SK-N-SH (cell line): ENCODE results near the gene TBC1D1. TPM values are rescaled to one million over a fixed set of nuclear protein-coding genes. Genes with fewer than 3 reads are reported as not detected.

Source experiments
- CTCF ChIA-PET: fragments of 300-600, 350-600 bp; formaldehyde crosslinking; extraction: SDS; loops from one replicate; lab custom pipeline; 2021; lab: Yijun Ruan, JAX
- POLR2A ChIA-PET: fragments of 350-600 bp; sonication (Branson Sonifier 250); formaldehyde crosslinking; extraction: SDS; loops from one replicate; lab custom pipeline; 2020; ENCODE audit warnings: antibody characterized with exemption, inconsistent platforms; lab: Yijun Ruan, JAX
- DNase-seq: peaks from one replicate; pipeline ENCODE4 v3.0.0; 2012
- H2AFZ ChIP-seq: fragments of 200-600 bp; sonication (generic); 2 replicates; pipeline ENCODE4 v1.8.1; 2016; ENCODE audit warnings: antibody characterized with exemption, mild to moderate bottlenecking, low read depth
- H3F3A ChIP-seq: fragments of 200-600 bp; sonication (generic); replicated peaks from 2 replicates; pipeline ENCODE3; 2016; ENCODE audit warnings: antibody characterized with exemption, mild to moderate bottlenecking; ENCODE audit not compliant: insufficient read depth
- H3K27ac ChIP-seq, 2 experiments: fragments of 200-500 bp in 1 of 2; fragments of 200-600 bp in 1 of 2; sonication (Bioruptor generic) in 1 of 2; sonication (generic), shearing (Covaris generic) in 1 of 2; 2 replicates each; pipeline versions ENCODE4 v1.5.1 to v1.6.1; 2014 to 2016; ENCODE audit warnings: low read depth in 2 of 2, inconsistent platforms in 1 of 2, low read length in 1 of 2, mild to moderate bottlenecking in 1 of 2, mixed read lengths in 1 of 2
- H3K27me3 ChIP-seq: fragments of 200-600 bp; sonication (generic), shearing (Covaris generic); 2 replicates; pipeline ENCODE4 v1.6.1; 2016; ENCODE audit warnings: mixed run types; ENCODE audit not compliant: insufficient read depth
- H3K36me3 ChIP-seq, 2 experiments: fragments of 200-500 bp in 1 of 2; fragments of 200-600 bp in 1 of 2; sonication (Bioruptor generic) in 1 of 2; sonication (generic) in 1 of 2; replicated peaks in 1 of 2; 2 replicates each; pipeline versions ENCODE3 to v1.5.1; 2014 to 2016; ENCODE audit warnings: low read length in 1 of 2, mild to moderate bottlenecking in 1 of 2; ENCODE audit not compliant: insufficient read depth in 2 of 2, control insufficient read depth in 1 of 2
- H3K4me1 ChIP-seq, 2 experiments: fragments of 200-500 bp in 1 of 2; fragments of 200-600 bp in 1 of 2; sonication (Bioruptor generic) in 1 of 2; sonication (generic), shearing (Covaris generic) in 1 of 2; 2 replicates each; pipeline versions ENCODE4 v1.5.1 to v1.6.1; 2014 to 2016; ENCODE audit warnings: low read depth in 1 of 2, low read length in 1 of 2, mixed run types in 1 of 2; ENCODE audit not compliant: insufficient read depth in 2 of 2, control insufficient read depth in 1 of 2
- H3K4me2 ChIP-seq: fragments of 200-600 bp; sonication (generic), shearing (Covaris generic); 2 replicates; pipeline ENCODE4 v1.6.1; 2017; ENCODE audit warnings: mixed run types
- H3K4me3 ChIP-seq, 2 experiments: fragments of 200-500 bp in 1 of 2; fragments of 200-600 bp in 1 of 2; sonication (Bioruptor generic) in 1 of 2; sonication (generic), shearing (Covaris generic) in 1 of 2; 2 replicates each; pipeline versions ENCODE4 v1.5.1 to v1.8.1; 2014 to 2016; ENCODE audit warnings: low read depth in 2 of 2, inconsistent platforms in 1 of 2, low read length in 1 of 2, mild to moderate bottlenecking in 1 of 2, mixed read lengths in 1 of 2, moderate library complexity in 1 of 2
- H3K79me2 ChIP-seq: fragments of 200-600 bp; sonication (generic); 2 replicates; pipeline ENCODE4 v1.8.1; 2017; ENCODE audit warnings: mild to moderate bottlenecking; ENCODE audit not compliant: insufficient read depth
- H3K9ac ChIP-seq: fragments of 200-600 bp; sonication (generic); 2 replicates; pipeline ENCODE4 v1.6.1; 2017; ENCODE audit warnings: mixed run types
- H3K9me2 ChIP-seq: fragments of 200-600 bp; sonication (generic); 2 replicates; pipeline ENCODE4 v1.6.1; 2017; ENCODE audit warnings: mixed run types
- H3K9me3 ChIP-seq: fragments of 200-600 bp; sonication (generic); 2 replicates; pipeline ENCODE4 v1.6.1; 2017; ENCODE audit warnings: mixed run types, mild to moderate bottlenecking, moderate library complexity
- H4K20me1 ChIP-seq: fragments of 200-600 bp; sonication (generic); 2 replicates; pipeline ENCODE4 v1.6.1; 2017; ENCODE audit warnings: mild to moderate bottlenecking, mixed run types; ENCODE audit not compliant: insufficient read depth
- EZH2phosphoT487 ChIP-seq: fragments of 200-600 bp; sonication (generic); IDR thresholded peaks from 2 replicates; pipeline ENCODE4 v1.6.1; 2017; ENCODE audit warnings: low read depth, mixed run types, mild to moderate bottlenecking, antibody characterized with exemption, moderate library complexity, borderline replicate concordance
- FOXM1 ChIP-seq: IDR thresholded peaks from 2 replicates; pipeline ENCODE4 v1.4.0; 2012; ENCODE audit warnings: low read depth, mild to moderate bottlenecking
- GABPA ChIP-seq: IDR thresholded peaks from 2 replicates; pipeline ENCODE4 v1.4.0; 2012; ENCODE audit warnings: low read depth, mild to moderate bottlenecking
- GATA2 ChIP-seq: sonication (generic); formaldehyde crosslinking; IDR thresholded peaks from 2 replicates; pipeline ENCODE4 v1.5.0; 2020; ENCODE audit warnings: mild to moderate bottlenecking, missing genetic modification reagents
- JUND ChIP-seq: IDR thresholded peaks from 2 replicates; pipeline ENCODE4 v1.4.0; 2012
- NFIC ChIP-seq: IDR thresholded peaks from 2 replicates; pipeline ENCODE4 v1.4.0; 2012; ENCODE audit warnings: borderline replicate concordance
- NRF1 ChIP-seq: IDR thresholded peaks from 2 replicates; pipeline ENCODE4 v1.6.1; 2012; ENCODE audit warnings: low read depth, mild to moderate bottlenecking, low read length
- POLR2AphosphoS5 ChIP-seq: IDR thresholded peaks from 2 replicates; pipeline ENCODE4 v1.6.1; 2012; ENCODE audit warnings: low read depth, low read length
- RCOR1 ChIP-seq: fragments of 150-350 bp; IDR thresholded peaks from 2 replicates; pipeline ENCODE4 v1.6.1; 2017; ENCODE audit warnings: antibody characterized with exemption, low read length
- RXRA ChIP-seq: IDR thresholded peaks from 2 replicates; pipeline ENCODE4 v1.4.0; 2012; ENCODE audit warnings: low read depth, mild to moderate bottlenecking, borderline replicate concordance
- TAF1 ChIP-seq: IDR thresholded peaks from 2 replicates; pipeline ENCODE4 v1.6.1; 2012; ENCODE audit warnings: low read depth, mild to moderate bottlenecking, low read length, moderate library complexity, borderline replicate concordance
- TEAD4 ChIP-seq: IDR thresholded peaks from 2 replicates; pipeline ENCODE4 v1.4.0; 2012; ENCODE audit warnings: mild to moderate bottlenecking, borderline replicate concordance; ENCODE audit not compliant: insufficient read depth
- YY1 ChIP-seq: IDR thresholded peaks from 2 replicates; pipeline ENCODE4 v1.4.0; 2012; ENCODE audit warnings: low read depth, mild to moderate bottlenecking
- WGBS: methylation state at CpG from one replicate; pipeline ENCODE4 v1.1.6; 2017; ENCODE audit warnings: low lambda C conversion rate; 5-methylcytosine and 5-hydroxymethylcytosine counted together
- polyA plus RNA-seq, 3 experiments: library from polyadenylated mRNA; depleted of rRNA; stranded (reverse); fragments of >200 nt; gene quantifications; 2 replicates each; pipeline ENCODE4 v1.2.3, GENCODE V29; 2012
- TF ChIP-seq, protein P1 (sequence below): fragments of 150-350 bp; IDR thresholded peaks from 2 replicates; pipeline ENCODE4 v1.6.1; 2016; ENCODE audit warnings: mild to moderate bottlenecking, low read depth, low read length
- TF ChIP-seq, protein P2 (sequence below): fragments of 200-600 bp; sonication (generic); IDR thresholded peaks from 2 replicates; pipeline ENCODE4 v1.6.1; 2017; ENCODE audit warnings: antibody characterized with exemption, mild to moderate bottlenecking, moderate library complexity
- TF ChIP-seq, protein P3 (sequence below): IDR thresholded peaks from 2 replicates; pipeline ENCODE4 v1.4.0; 2012; ENCODE audit warnings: low read depth, borderline replicate concordance
- TF ChIP-seq, protein P4 (sequence below): IDR thresholded peaks from 2 replicates; pipeline ENCODE4; 2012

Gene TBC1D1
- polyA plus RNA-seq, 1 of the 3 experiments (the other 2 are of a cell fraction), result 29.8 TPM

DNA sequence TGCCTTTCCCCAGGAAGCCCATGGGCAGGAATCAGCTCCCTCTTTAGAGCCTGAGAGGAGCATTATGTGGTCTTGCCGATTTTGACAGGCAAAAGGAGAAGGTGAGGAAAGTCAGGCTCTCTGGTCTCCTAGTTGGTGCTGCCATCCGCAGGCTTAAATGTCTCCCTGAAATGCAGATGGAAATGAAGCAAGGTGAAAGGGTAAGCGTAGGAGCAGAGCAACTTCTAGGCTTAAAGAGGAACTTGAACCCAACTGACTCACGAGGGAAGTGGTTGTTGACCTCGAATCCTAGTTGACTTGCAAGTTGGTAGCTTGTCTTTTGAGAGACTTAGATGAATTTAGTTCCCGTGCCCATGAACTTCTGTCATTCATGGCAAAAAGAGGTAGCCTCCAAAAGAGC is 275.2 kb downstream of the TBC1D1 start:
- Histone ChIP-seq H3K27ac (no peak overlapping the region), H3K4me2 (no peak overlapping the region), H3K9me2 (no peaks in the 10 kb centered on the region), H3F3A (peaks cover 17% of the 10 kb centered on the region), H3K9ac (no peak overlapping the region), H3K36me3 (no peaks in the 10 kb centered on the region), H3K4me1 (peaks cover 6 to 24% of the 10 kb centered on the region in 2 experiments; a peak in 3 of 4 replicates), H3K4me3 (no peak overlapping the region), H3K79me2 (no peaks in the 10 kb centered on the region), H4K20me1 (no peaks in the 10 kb centered on the region), H3K9me3 (no peaks in the 10 kb centered on the region), H3K27me3 (no peaks in the 10 kb centered on the region), H2AFZ (no peak overlapping the region)
- CTCF ChIA-PET, result interaction anchor here (1.2 kb wide), 1 partner anchor 14 kb away, joined by 6 read pairs; no protein-coding TSS in a partner anchor
- 62% methylated on average over 6 of the region's 6 CpGs for WGBS
- POLR2A ChIA-PET, result no interaction called here
- DNase-seq, result no peak
- no peak for TF ChIP-seq GATA2 (CRISPR knock-in tag)
- no peak for TF ChIP-seq JUND
- TF ChIP-seq NFIC, result no peak
- no peak for TF ChIP-seq EZH2phosphoT487
- TF ChIP-seq, protein P1, sequence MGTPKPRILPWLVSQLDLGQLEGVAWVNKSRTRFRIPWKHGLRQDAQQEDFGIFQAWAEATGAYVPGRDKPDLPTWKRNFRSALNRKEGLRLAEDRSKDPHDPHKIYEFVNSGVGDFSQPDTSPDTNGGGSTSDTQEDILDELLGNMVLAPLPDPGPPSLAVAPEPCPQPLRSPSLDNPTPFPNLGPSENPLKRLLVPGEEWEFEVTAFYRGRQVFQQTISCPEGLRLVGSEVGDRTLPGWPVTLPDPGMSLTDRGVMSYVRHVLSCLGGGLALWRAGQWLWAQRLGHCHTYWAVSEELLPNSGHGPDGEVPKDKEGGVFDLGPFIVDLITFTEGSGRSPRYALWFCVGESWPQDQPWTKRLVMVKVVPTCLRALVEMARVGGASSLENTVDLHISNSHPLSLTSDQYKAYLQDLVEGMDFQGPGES, result no peak
- TF ChIP-seq, protein P2, sequence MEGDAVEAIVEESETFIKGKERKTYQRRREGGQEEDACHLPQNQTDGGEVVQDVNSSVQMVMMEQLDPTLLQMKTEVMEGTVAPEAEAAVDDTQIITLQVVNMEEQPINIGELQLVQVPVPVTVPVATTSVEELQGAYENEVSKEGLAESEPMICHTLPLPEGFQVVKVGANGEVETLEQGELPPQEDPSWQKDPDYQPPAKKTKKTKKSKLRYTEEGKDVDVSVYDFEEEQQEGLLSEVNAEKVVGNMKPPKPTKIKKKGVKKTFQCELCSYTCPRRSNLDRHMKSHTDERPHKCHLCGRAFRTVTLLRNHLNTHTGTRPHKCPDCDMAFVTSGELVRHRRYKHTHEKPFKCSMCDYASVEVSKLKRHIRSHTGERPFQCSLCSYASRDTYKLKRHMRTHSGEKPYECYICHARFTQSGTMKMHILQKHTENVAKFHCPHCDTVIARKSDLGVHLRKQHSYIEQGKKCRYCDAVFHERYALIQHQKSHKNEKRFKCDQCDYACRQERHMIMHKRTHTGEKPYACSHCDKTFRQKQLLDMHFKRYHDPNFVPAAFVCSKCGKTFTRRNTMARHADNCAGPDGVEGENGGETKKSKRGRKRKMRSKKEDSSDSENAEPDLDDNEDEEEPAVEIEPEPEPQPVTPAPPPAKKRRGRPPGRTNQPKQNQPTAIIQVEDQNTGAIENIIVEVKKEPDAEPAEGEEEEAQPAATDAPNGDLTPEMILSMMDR, result no peak
- TF ChIP-seq YY1, result no peak
- no peak for TF ChIP-seq TEAD4
- no peak for TF ChIP-seq FOXM1
- TF ChIP-seq TAF1, result no peak
- TF ChIP-seq RCOR1, result no peak
- TF ChIP-seq, protein P3, sequence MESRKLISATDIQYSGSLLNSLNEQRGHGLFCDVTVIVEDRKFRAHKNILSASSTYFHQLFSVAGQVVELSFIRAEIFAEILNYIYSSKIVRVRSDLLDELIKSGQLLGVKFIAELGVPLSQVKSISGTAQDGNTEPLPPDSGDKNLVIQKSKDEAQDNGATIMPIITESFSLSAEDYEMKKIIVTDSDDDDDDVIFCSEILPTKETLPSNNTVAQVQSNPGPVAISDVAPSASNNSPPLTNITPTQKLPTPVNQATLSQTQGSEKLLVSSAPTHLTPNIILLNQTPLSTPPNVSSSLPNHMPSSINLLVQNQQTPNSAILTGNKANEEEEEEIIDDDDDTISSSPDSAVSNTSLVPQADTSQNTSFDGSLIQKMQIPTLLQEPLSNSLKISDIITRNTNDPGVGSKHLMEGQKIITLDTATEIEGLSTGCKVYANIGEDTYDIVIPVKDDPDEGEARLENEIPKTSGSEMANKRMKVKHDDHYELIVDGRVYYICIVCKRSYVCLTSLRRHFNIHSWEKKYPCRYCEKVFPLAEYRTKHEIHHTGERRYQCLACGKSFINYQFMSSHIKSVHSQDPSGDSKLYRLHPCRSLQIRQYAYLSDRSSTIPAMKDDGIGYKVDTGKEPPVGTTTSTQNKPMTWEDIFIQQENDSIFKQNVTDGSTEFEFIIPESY, result no peak
- TF ChIP-seq, protein P4, sequence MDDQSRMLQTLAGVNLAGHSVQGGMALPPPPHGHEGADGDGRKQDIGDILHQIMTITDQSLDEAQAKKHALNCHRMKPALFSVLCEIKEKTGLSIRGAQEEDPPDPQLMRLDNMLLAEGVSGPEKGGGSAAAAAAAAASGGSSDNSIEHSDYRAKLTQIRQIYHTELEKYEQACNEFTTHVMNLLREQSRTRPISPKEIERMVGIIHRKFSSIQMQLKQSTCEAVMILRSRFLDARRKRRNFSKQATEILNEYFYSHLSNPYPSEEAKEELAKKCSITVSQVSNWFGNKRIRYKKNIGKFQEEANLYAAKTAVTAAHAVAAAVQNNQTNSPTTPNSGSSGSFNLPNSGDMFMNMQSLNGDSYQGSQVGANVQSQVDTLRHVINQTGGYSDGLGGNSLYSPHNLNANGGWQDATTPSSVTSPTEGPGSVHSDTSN, result no peak
- TF ChIP-seq GABPA, result no peak
- TF ChIP-seq POLR2AphosphoS5, result no peak
- TF ChIP-seq RXRA, result no peak
- no peak for TF ChIP-seq NRF1
